WTC11 (cell line): ENCODE data around the gene MAB21L3. TPM values are rescaled to one million over a fixed set of nuclear protein-coding genes. Genes with fewer than 3 reads are reported as not detected.

Source experiments
- ATAC-seq: fragments of 200-7000 bp; cut with Tn5 transposase; 2 replicates; pipeline ENCODE4 v1.10.0; 2021; ENCODE audit warnings: mild to moderate bottlenecking, moderate library complexity
- CTCF ChIA-PET: fragments of 300-600 bp; sonication (Branson Sonifier 250); formaldehyde crosslinking; loops from one replicate; lab custom pipeline; 2021; ENCODE audit warnings: antibody characterized with exemption; lab: Charles Lee
- POLR2A ChIA-PET: fragments of 350-600 bp; sonication (Branson Sonifier 250); formaldehyde crosslinking; loops from one replicate; lab custom pipeline; 2021; ENCODE audit warnings: antibody characterized with exemption; lab: Charles Lee
- DNase-seq: peaks from one replicate; pipeline ENCODE4 v3.0.0; 2021; ENCODE audit warnings: low spot score
- H3K27ac Mint-ChIP-seq: 2 replicates; pipeline ENCODE4 v1.8.0; 2021; ENCODE audit warnings: mixed read lengths
- H3K27me3 Mint-ChIP-seq: 2 replicates; pipeline ENCODE4 v1.8.0; 2021; ENCODE audit warnings: low read depth, mild to moderate bottlenecking, moderate library complexity, mixed read lengths
- H3K36me3 Mint-ChIP-seq: 2 replicates; pipeline ENCODE4 v1.8.0; 2021; ENCODE audit warnings: mixed read lengths
- H3K4me1 Mint-ChIP-seq: 2 replicates; pipeline ENCODE4 v1.8.0; 2022; ENCODE audit warnings: mixed read lengths
- H3K4me3 Mint-ChIP-seq: 2 replicates; pipeline ENCODE4 v1.8.0; 2021; ENCODE audit warnings: mild to moderate bottlenecking, moderate library complexity, mixed read lengths
- H3K9me3 Mint-ChIP-seq: 2 replicates; pipeline ENCODE4 v1.8.0; 2021; ENCODE audit warnings: mixed read lengths
- ATF2 ChIP-seq: sonication (generic); formaldehyde crosslinking; IDR thresholded peaks from 2 replicates; pipeline ENCODE4 v1.8.1; 2022; ENCODE audit warnings: low read depth, missing genetic modification reagents, borderline replicate concordance
- CREM ChIP-seq: sonication (generic); formaldehyde crosslinking; IDR thresholded peaks from 2 replicates; pipeline ENCODE4 v1.8.1; 2022; ENCODE audit warnings: mild to moderate bottlenecking, missing genetic modification reagents, moderate library complexity
- ELF4 ChIP-seq: sonication (generic); formaldehyde crosslinking; IDR thresholded peaks from 2 replicates; pipeline ENCODE4 v1.8.1; 2022; ENCODE audit warnings: low read depth, mild to moderate bottlenecking, moderate library complexity, missing genetic modification reagents
- EMX1 ChIP-seq: fragments of 250-450 bp; sonication (Bioruptor Pico); IDR thresholded peaks from 2 replicates; pipeline ENCODE4 v1.8.0; 2021; ENCODE audit warnings: mild to moderate bottlenecking
- ESRRA ChIP-seq: sonication (generic); formaldehyde crosslinking; IDR thresholded peaks from 2 replicates; pipeline ENCODE4 v1.8.1; 2022; ENCODE audit warnings: mild to moderate bottlenecking, missing genetic modification reagents, borderline replicate concordance
- FOXP1 ChIP-seq: sonication (generic); formaldehyde crosslinking; IDR thresholded peaks from 2 replicates; pipeline ENCODE4 v1.8.0; 2022; ENCODE audit warnings: missing genetic modification reagents, mild to moderate bottlenecking, moderate library complexity, borderline replicate concordance
- FOXP4 ChIP-seq: sonication (generic); formaldehyde crosslinking; IDR thresholded peaks from 2 replicates; pipeline ENCODE4 v1.8.0; 2022; ENCODE audit warnings: mild to moderate bottlenecking, missing genetic modification reagents
- GRHL2 ChIP-seq: fragments of 250-450 bp; sonication (Bioruptor Pico); IDR thresholded peaks from 2 replicates; pipeline ENCODE4 v1.8.0; 2022; ENCODE audit warnings: mild to moderate bottlenecking, moderate library complexity; ENCODE audit not compliant: insufficient replicate concordance, severe bottlenecking
- IRF1 ChIP-seq: sonication (generic); formaldehyde crosslinking; IDR thresholded peaks from 2 replicates; pipeline ENCODE4 v1.8.0; 2023; ENCODE audit warnings: missing genetic modification reagents
- MYBL2 ChIP-seq: sonication (generic); formaldehyde crosslinking; IDR thresholded peaks from 2 replicates; pipeline ENCODE4 v1.8.1; 2023; ENCODE audit warnings: mild to moderate bottlenecking, moderate library complexity, missing genetic modification reagents
- NR1H2 ChIP-seq: sonication (generic); formaldehyde crosslinking; IDR thresholded peaks from 2 replicates; pipeline ENCODE4 v1.9.0; 2021; ENCODE audit warnings: mild to moderate bottlenecking, moderate library complexity, missing genetic modification reagents
- OVOL2 ChIP-seq: fragments of 250-450 bp; sonication (Bioruptor Pico); IDR thresholded peaks from 2 replicates; pipeline ENCODE4 v1.9.0; 2021; ENCODE audit warnings: mild to moderate bottlenecking, borderline replicate concordance
- PRRX2 ChIP-seq: fragments of 250-450 bp; sonication (Bioruptor Pico); IDR thresholded peaks from 2 replicates; pipeline ENCODE4 v1.8.0; 2021; ENCODE audit warnings: mild to moderate bottlenecking
- ZBTB21 ChIP-seq: sonication (generic); formaldehyde crosslinking; IDR thresholded peaks from 2 replicates; pipeline ENCODE4 v1.8.1; 2023; ENCODE audit warnings: mild to moderate bottlenecking, missing genetic modification reagents, borderline replicate concordance
- ZBTB43 ChIP-seq: sonication (generic); formaldehyde crosslinking; IDR thresholded peaks from 2 replicates; pipeline ENCODE4 v1.8.1; 2023; ENCODE audit warnings: mild to moderate bottlenecking, missing genetic modification reagents
- ZNF219 ChIP-seq: sonication (generic); formaldehyde crosslinking; IDR thresholded peaks from 2 replicates; pipeline ENCODE4 v1.8.0; 2023; ENCODE audit warnings: missing genetic modification reagents, mild to moderate bottlenecking, borderline replicate concordance
- ZNF425 ChIP-seq: fragments of 250-450 bp; sonication (Bioruptor Pico); conservative IDR thresholded peaks from 2 replicates; pipeline ENCODE4 v1.9.0; 2021; ENCODE audit warnings: mild to moderate bottlenecking
- ZNF512 ChIP-seq: sonication (generic); formaldehyde crosslinking; IDR thresholded peaks from 2 replicates; pipeline ENCODE4 v1.8.1; 2022; ENCODE audit warnings: missing genetic modification reagents, borderline replicate concordance
- total RNA-seq: library from RNA; stranded (reverse); gene quantifications from 3 replicates; pipeline ENCODE4 v1.2.3, GENCODE V29; 2021
- TF ChIP-seq, protein P1 (sequence below): sonication (generic); formaldehyde crosslinking; IDR thresholded peaks from 2 replicates; pipeline ENCODE4 v1.8.1; 2023; ENCODE audit warnings: mild to moderate bottlenecking, missing genetic modification reagents, borderline replicate concordance
- TF ChIP-seq, protein P2 (sequence below): fragments of 250-450 bp; sonication (Bioruptor Pico); IDR thresholded peaks from 2 replicates; pipeline ENCODE4 v1.9.0; 2021; ENCODE audit warnings: moderate library complexity, mild to moderate bottlenecking, inconsistent platforms, borderline replicate concordance

The MAB21L3 gene
- total RNA-seq, 1 experiment from 2014 or later: not detected

DNA sequence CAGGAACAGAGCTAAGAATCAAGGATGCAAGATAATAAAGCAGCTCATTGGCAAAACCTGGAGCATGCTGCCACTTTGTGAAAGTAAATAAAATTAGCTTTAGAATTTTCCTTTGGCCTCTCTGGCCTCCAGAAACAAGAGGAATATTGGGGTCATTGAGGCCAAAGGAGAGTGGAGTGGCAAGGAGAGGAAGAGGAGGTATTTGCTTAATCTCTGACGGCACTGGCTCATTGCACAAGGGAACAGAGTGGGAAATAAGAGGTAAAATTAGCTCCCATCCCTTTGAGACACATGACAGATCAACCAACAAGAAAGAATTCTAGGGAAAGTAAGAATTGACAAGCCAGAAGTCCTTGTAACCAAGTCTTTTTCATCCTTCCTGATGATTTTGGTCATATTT is 48.4 kb downstream of the MAB21L3 start (continued):
- TF ChIP-seq ESRRA (CRISPR knock-in tag) (no peak), CREM (CRISPR knock-in tag) (no peak), OVOL2 (CRISPR knock-in tag) (no peak), NR1H2 (CRISPR knock-in tag) (no peak), PRRX2 (CRISPR knock-in tag) (no peak)

DNA sequence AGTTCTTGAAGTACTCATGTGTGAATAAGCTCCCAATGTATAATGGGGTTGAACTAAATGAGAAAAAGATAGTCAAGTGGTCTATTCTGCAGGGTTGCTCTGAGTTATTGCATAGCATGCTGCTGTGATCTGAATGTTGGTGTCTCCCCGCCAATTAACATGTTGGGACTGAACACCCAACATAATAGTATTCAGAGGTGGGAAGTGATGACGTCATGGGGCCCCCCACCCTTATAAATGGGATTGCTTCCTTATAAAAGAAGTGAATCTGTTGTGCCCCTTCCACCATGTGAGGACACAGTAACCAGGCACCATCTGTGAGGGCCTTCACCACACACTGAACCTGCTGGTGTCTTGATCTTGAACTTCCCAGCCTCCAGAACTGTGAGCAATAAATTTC is 50.2 kb downstream of the MAB21L3 start:
- Mint-ChIP-seq H3K4me3 (no peak overlapping the region), H3K4me1 (peaks cover 6% of the 10 kb centered on the region; the same call in 1 of the 2 replicates), H3K27ac (no peak overlapping the region), H3K9me3 (no peaks in the 10 kb centered on the region; the same call in 1 of the 2 replicates), H3K36me3 (no peaks in the 10 kb centered on the region), H3K27me3 (no peaks in the 10 kb centered on the region)
- ChIA-PET POLR2A (interaction anchor here (0.8 kb wide), 1 partner anchor 324 kb away, joined by 3 read pairs; no protein-coding TSS in a partner anchor), CTCF (interaction anchor here (1.5 kb wide), 1 partner anchor 338 kb away, joined by 3 read pairs; no protein-coding TSS in a partner anchor)
- ATAC-seq: no peak
- DNase-seq: no peak
- TF ChIP-seq ZNF425 (CRISPR knock-in tag) (no peak), IRF1 (CRISPR knock-in tag) (no peak), MYBL2 (CRISPR knock-in tag) (no peak), ELF4 (no peak), ZNF512 (no peak), ESRRA (CRISPR knock-in tag) (no peak), EMX1 (CRISPR knock-in tag) (no peak), ZNF219 (CRISPR knock-in tag) (no peak), GRHL2 (CRISPR knock-in tag) (no peak), FOXP4 (no peak), ZBTB43 (CRISPR knock-in tag) (no peak), CREM (CRISPR knock-in tag) (no peak), NR1H2 (CRISPR knock-in tag) (no peak), ZBTB21 (CRISPR knock-in tag) (no peak), FOXP1 (CRISPR knock-in tag) (no peak), ATF2 (no peak)
- TF ChIP-seq, protein P1, sequence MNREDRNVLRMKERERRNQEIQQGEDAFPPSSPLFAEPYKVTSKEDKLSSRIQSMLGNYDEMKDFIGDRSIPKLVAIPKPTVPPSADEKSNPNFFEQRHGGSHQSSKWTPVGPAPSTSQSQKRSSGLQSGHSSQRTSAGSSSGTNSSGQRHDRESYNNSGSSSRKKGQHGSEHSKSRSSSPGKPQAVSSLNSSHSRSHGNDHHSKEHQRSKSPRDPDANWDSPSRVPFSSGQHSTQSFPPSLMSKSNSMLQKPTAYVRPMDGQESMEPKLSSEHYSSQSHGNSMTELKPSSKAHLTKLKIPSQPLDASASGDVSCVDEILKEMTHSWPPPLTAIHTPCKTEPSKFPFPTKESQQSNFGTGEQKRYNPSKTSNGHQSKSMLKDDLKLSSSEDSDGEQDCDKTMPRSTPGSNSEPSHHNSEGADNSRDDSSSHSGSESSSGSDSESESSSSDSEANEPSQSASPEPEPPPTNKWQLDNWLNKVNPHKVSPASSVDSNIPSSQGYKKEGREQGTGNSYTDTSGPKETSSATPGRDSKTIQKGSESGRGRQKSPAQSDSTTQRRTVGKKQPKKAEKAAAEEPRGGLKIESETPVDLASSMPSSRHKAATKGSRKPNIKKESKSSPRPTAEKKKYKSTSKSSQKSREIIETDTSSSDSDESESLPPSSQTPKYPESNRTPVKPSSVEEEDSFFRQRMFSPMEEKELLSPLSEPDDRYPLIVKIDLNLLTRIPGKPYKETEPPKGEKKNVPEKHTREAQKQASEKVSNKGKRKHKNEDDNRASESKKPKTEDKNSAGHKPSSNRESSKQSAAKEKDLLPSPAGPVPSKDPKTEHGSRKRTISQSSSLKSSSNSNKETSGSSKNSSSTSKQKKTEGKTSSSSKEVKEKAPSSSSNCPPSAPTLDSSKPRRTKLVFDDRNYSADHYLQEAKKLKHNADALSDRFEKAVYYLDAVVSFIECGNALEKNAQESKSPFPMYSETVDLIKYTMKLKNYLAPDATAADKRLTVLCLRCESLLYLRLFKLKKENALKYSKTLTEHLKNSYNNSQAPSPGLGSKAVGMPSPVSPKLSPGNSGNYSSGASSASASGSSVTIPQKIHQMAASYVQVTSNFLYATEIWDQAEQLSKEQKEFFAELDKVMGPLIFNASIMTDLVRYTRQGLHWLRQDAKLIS (CRISPR knock-in tag): no peak
- TF ChIP-seq, protein P2, sequence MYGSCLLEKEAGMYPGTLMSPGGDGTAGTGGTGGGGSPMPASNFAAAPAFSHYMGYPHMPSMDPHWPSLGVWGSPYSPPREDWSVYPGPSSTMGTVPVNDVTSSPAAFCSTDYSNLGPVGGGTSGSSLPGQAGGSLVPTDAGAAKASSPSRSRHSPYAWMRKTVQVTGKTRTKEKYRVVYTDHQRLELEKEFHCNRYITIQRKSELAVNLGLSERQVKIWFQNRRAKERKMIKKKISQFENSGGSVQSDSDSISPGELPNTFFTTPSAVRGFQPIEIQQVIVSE (CRISPR knock-in tag): no peak
